HFFc6 (cell line): Measurements from ENCODE around the gene TMEM91. TPM values are rescaled to one million over a fixed set of nuclear protein-coding genes. Genes with fewer than 3 reads are reported as not detected.
A peak's percentile ranks its signal among the peaks of the same experiment; 100 is the strongest.
"Not testable (repeated sequence)": the region's sequence is repeated elsewhere in the genome, so short reads cannot be mapped to it uniquely, and the experiment has no call there.

Source experiments
- DNase-seq: peaks from one replicate; pipeline ENCODE4 v3.0.0-alpha.2; 2018
- H3K27ac Mint-ChIP-seq: 2 replicates; pipeline ENCODE4 v1.8.0; 2020; ENCODE audit warnings: mild to moderate bottlenecking, mixed read lengths
- H3K27me3 Mint-ChIP-seq: 2 replicates; pipeline ENCODE4 v1.8.0; 2021; ENCODE audit warnings: mild to moderate bottlenecking, moderate library complexity, mixed read lengths; ENCODE audit not compliant: insufficient read depth
- H3K36me3 Mint-ChIP-seq: 2 replicates; pipeline ENCODE4 v1.8.0; 2021; ENCODE audit warnings: low read depth, mixed read lengths
- H3K4me1 Mint-ChIP-seq: 2 replicates; pipeline ENCODE4 v1.8.0; 2020; ENCODE audit warnings: low read depth, mixed read lengths
- H3K4me3 Mint-ChIP-seq: 2 replicates; pipeline ENCODE4 v1.8.0; 2020; ENCODE audit warnings: mild to moderate bottlenecking, moderate library complexity, mixed read lengths
- H3K9me3 Mint-ChIP-seq: 2 replicates; pipeline ENCODE4 v1.8.0; 2020; ENCODE audit warnings: mild to moderate bottlenecking, mixed read lengths
- total RNA-seq, 6 experiments: library from RNA; stranded (reverse); fragmentation: NEBNext Ultra II Directional; extraction: Animal tissue kit (Norgen Biotek cat#: 25700); gene quantifications; 2 replicates in 1 of 6; 3 replicates in 5 of 6; pipeline ENCODE4 v1.2.3, GENCODE V29; 2021
- TF ChIP-seq, protein P1 (sequence below): fragments of 200-600 bp; sonication (generic); IDR thresholded peaks from 2 replicates; pipeline ENCODE4 v1.5.0; 2021; ENCODE audit warnings: antibody characterized with exemption, mild to moderate bottlenecking

The TMEM91 gene
- total RNA-seq, 6 experiments from 2014 or later = 1.4 to 2.6 (median 1.7) TPM

- no peak overlapping the region for H3K27ac Mint-ChIP-seq
- no peak for DNase-seq
- H3K36me3 Mint-ChIP-seq = peaks cover 33% of the 10 kb centered on the region
- peaks cover 10% of the 10 kb centered on the region for H3K4me1 Mint-ChIP-seq
- no peaks in the 10 kb centered on the region for H3K9me3 Mint-ChIP-seq
- TF ChIP-seq, protein P1, sequence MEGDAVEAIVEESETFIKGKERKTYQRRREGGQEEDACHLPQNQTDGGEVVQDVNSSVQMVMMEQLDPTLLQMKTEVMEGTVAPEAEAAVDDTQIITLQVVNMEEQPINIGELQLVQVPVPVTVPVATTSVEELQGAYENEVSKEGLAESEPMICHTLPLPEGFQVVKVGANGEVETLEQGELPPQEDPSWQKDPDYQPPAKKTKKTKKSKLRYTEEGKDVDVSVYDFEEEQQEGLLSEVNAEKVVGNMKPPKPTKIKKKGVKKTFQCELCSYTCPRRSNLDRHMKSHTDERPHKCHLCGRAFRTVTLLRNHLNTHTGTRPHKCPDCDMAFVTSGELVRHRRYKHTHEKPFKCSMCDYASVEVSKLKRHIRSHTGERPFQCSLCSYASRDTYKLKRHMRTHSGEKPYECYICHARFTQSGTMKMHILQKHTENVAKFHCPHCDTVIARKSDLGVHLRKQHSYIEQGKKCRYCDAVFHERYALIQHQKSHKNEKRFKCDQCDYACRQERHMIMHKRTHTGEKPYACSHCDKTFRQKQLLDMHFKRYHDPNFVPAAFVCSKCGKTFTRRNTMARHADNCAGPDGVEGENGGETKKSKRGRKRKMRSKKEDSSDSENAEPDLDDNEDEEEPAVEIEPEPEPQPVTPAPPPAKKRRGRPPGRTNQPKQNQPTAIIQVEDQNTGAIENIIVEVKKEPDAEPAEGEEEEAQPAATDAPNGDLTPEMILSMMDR = no peak
- no peak overlapping the region for H3K4me3 Mint-ChIP-seq
- H3K27me3 Mint-ChIP-seq = no peaks in the 10 kb centered on the region; the same call in 1 of the 2 replicates
These were observed 40.9 kb upstream of the TMEM91 start for GRCh38 chr19:41335467-41335866.

- TF ChIP-seq, protein P1 = no peak
- Mint-ChIP-seq H3K27me3 (no peaks in the 10 kb centered on the region; the same call in 1 of the 2 replicates), H3K27ac (no peak overlapping the region; the same call in 1 of the 2 replicates), H3K9me3 (no peaks in the 10 kb centered on the region), H3K36me3 (peaks cover 24% of the 10 kb centered on the region), H3K4me3 (no peak overlapping the region), H3K4me1 (peaks cover 15% of the 10 kb centered on the region)
- peak; percentile 40 for DNase-seq
These were observed 36.4 kb upstream of the TMEM91 start for GRCh38 chr19:41339936-41340335.

DNA sequence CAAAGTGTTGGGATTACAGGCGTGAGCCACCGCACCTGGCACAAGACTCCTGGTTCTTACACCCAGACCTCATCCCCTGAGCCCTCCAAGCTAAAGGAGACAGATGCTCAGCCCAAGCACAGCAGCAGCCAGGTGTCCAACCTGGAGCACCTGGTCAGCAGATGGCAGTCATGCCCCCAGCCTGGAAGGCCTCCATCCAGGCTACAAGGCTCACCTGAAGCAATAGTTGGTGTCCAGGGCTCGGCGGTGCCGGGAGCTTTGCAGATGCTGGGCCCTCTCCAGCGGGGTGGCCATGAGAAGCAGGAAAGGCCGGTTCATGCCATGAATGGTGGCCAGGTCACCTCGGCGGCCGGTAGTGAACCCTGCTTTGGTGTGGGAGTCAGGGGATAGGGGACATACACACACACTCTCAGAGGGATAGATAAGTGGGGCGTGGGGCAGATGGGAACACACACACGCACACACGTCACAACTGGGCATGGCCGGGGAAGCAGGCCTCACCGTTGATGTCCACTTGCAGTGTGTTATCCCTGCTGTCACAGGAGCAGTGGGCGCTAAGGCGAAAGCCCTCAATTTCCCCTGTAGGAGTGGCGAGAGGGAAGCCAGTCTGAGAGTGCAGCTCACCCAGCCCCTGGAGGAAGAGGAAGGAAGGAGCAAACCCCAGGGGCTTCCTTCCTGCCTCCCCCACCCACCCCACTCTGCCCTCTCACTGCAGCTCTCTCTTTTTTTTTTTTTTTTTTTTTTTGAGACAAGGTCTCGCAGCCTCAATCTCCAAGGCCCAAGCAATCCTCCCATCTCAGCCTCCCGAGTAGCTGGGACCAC is 34.5 kb upstream of the TMEM91 start:
- Mint-ChIP-seq H3K27ac (no peak overlapping the region), H3K27me3 (no peaks in the 10 kb centered on the region; the same call in 1 of the 2 replicates), H3K4me1 (peaks cover 15% of the 10 kb centered on the region), H3K9me3 (no peaks in the 10 kb centered on the region), H3K36me3 (peaks cover 24% of the 10 kb centered on the region), H3K4me3 (no peak overlapping the region)
- no peak for DNase-seq
- TF ChIP-seq, protein P1 = no peak

DNA sequence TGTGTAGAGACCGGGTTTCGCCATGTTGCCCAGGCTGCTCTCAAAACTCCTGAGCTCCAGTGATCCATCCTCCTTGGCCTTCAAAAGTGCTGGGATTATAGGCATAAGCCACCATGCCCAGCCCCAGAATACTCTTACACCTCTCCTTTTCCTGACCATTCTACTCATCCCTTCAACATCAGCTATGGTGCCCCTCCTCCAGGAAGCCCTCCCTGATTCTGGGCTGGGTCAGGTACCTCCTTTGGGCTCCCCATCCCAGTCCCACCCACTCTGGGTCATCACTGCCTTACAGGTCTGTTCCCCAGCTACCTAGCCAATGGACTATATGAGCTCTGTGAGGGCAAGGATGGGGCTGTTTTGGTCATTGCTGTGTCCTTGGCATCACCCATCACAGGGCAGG is 32.2 kb upstream of the TMEM91 start:
- H3K9me3 Mint-ChIP-seq = no peaks in the 10 kb centered on the region
- no peaks in the 10 kb centered on the region for H3K27me3 Mint-ChIP-seq
- H3K36me3 Mint-ChIP-seq = peaks cover 22% of the 10 kb centered on the region
- H3K4me3 Mint-ChIP-seq = no peak overlapping the region
- peaks cover 19% of the 10 kb centered on the region for H3K4me1 Mint-ChIP-seq
- DNase-seq = no peak
- no peak overlapping the region for H3K27ac Mint-ChIP-seq
- TF ChIP-seq, protein P1 = no peak

DNA sequence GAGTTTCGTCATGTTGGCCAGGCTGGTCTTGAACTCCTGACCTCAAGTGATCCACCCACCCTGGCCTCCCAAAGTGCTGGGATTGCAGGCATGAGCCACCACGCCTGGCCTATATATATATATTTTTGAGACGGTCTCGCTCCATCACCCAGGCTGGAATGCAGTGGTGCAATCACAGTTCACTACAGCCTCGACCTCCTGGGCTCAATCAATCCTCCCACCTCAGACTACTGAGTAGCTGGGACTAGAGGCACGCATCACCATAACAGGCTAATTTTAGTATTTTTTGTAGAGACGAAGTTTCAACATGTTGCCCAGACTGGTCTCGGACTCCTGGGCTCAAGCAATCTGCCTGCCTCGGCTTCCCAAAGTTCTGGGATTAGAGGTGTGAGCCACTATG is 29.4 kb upstream of the TMEM91 start:
- H3K9me3 Mint-ChIP-seq, DNase-seq, H3K27me3 Mint-ChIP-seq: not testable (repeated sequence)

DNA sequence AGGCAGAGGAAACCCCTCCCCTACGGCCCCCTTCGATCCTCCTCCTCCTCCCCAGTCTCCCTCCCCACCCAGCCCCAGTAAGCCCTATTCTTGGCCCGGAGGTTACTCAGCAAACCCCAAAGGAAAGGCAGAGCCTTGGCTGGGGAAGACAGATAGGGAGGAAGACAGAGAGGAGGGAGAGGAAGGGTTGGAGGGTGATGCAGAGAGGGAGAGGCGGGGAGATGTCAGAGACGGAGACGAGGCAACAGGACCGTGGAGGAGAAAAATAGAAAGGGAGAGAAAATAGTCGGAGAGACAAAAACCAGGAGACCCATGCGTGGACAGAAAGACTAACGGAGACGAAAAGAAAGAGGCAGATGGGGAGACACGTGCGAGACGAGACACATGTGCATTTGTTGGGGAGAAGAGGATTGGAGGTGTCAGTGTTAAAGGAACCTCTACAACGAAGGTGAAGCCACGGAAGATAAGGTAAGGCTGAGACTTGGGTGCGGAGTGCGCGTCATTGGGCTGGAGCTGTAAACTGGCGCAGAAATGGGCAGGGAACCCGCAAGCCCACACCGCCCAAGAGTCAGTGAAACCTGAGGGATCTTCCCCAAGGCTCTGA is 25.5 kb upstream of the TMEM91 start:
- TF ChIP-seq, protein P1 = no peak
- peak overlapping the region; percentile 99 for H3K4me3 Mint-ChIP-seq
- DNase-seq = no peak
- H3K36me3 Mint-ChIP-seq = peaks cover 5% of the 10 kb centered on the region
- no peaks in the 10 kb centered on the region for H3K9me3 Mint-ChIP-seq
- H3K27ac Mint-ChIP-seq = peak overlapping the region; percentile 77
- H3K27me3 Mint-ChIP-seq = no peaks in the 10 kb centered on the region
- H3K4me1 Mint-ChIP-seq = peaks cover 30% of the 10 kb centered on the region

More for the DNA sequence above, 29.4 kb upstream of the TMEM91 start:
- H3K27ac Mint-ChIP-seq, H3K4me3 Mint-ChIP-seq: not testable (repeated sequence)
- Mint-ChIP-seq H3K36me3 (peaks cover 13% of the 10 kb centered on the region), H3K4me1 (peaks cover 24% of the 10 kb centered on the region)
